HG02642 (cell line): ENCODE measurements around the gene SMIM33.
A peak's percentile ranks its signal among the peaks of the same experiment; 100 is the strongest.
"Not testable (repeated sequence)": the region's sequence is repeated elsewhere in the genome, so short reads cannot be mapped to it uniquely, and the experiment has no call there.

ENCODE experiments used
- ATAC-seq: cut with Tn5 transposase; IDR thresholded peaks from one replicate; pipeline ENCODE4 v1.9.1; 2021; ENCODE audit warnings: mild to moderate bottlenecking; ENCODE audit not compliant: unreplicated experiment, poor library complexity

Gene SMIM33

DNA sequence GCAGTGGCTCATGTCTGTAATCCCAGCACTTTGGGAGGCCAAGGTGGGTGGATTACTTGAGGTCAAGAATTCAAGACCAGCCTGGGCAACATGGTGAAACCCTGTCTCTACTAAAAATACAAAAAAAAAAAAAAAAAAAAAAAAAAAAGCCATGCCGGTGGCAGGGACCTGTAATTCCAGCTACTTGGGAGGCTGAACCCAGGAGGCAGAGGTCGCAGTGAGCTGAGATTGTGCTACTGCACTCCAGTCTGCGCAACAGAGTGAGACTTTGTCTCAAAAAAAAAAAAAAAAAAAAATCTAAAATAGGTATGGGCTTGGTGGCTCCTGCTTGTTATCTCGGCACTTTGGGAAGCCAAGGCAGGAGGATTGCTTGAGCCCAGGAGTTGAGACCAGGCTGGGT, 8.9 kb downstream of the SMIM33 start:
- not testable (repeated sequence) for ATAC-seq

- ATAC-seq: no peak
Measured at GRCh38 chr5:139481122-139481533, 10.3 kb downstream of the SMIM33 start.

GRCh38 chr5:139481580-139482049, 10.8 kb downstream of the SMIM33 start:
- ATAC-seq: peak; percentile 29

DNA sequence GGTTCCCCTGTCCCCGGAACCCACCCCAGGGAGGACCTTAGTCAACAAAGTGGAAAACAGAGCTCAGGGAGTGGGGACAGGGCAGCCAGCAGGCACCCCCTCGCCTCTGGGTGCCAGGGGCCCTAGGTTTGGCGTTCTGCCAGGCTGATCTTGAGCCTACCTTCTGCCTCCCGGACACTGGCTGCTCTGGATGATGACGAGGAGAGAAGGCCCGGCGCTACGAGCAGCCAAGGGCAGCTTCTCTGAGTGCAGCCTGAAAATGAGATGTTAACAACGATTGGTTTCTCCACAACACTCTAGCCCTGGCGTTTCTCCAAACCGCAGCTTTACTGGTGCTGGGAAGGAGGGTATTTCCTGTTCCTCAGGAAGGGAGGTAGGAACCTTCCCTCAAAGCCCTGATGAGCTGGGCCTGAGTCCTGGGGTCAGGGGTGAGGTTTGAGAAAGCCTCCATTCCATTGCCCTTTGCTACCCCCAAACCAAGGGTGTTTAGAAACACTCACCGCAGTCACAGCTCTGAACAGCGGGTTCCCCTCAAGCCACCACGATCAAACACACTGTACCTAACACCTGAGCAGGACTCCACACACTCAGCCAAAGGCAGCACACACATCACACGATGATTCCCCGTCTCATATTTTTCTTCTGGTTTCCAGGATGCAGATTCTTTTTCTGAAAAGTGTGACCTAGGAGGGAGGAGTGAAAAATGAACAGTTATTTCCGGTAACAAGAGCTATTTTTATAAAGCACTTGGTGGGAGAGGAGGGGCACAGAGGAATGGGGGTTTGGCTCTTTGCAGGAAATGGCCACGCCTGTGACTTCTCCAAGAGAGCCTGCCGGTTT, 11.5 kb downstream of the SMIM33 start, which contains the start of gene STING1:
STING1 (minus strand) TSS at position 709 of the 840 bp plus-strand sequence. CDS start 1,054 bp downstream, outside the sequence.
- ATAC-seq: peak; percentile 59

DNA sequence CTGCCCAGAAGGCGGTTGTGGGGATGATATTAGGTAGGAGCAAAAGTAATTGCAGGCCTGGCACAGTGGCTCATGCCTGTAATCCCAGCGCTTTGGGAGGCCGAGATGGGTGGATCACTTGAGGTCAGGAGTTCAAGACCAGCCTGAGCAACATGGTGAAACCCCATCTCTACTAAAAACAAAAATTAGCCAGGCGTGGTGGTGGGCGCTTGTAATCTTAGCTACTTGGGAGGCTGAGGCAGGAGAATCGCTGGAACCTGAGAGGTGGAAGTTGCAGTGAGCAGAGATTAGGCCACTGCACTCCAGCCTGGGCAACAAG, 12.0 kb downstream of the SMIM33 start:
- ATAC-seq: not testable (repeated sequence)

GRCh38 chr5:139486201-139486600, 15.4 kb downstream of the SMIM33 start:
- no peak for ATAC-seq

- no peak for ATAC-seq
Measured at GRCh38 chr5:139488260-139488659, 17.5 kb downstream of the SMIM33 start.

DNA sequence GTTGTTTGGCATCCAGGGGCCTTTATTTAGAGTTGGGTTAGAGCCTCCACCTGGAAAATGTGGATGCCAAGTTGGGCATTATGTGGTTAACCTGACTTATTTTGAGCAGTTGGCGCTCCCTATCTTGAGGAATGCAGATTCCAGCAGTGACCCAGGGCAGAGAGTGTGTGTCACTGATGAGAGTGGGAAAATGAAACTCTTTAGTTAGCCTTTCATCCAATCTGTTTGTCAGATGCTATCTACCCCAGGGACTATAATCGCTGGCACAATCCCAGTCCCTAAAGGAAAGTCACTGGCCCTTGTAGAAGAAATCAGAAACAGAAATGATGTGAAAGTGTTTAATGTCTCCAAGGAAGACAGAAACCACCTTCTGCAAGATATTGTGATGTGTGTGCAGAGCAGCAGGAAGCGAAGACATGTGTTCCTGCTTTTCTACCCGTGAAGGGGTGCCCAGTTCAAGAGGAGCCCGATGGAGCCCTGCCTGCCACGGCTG, 21.9 kb downstream of the SMIM33 start:
- no peak for ATAC-seq

DNA sequence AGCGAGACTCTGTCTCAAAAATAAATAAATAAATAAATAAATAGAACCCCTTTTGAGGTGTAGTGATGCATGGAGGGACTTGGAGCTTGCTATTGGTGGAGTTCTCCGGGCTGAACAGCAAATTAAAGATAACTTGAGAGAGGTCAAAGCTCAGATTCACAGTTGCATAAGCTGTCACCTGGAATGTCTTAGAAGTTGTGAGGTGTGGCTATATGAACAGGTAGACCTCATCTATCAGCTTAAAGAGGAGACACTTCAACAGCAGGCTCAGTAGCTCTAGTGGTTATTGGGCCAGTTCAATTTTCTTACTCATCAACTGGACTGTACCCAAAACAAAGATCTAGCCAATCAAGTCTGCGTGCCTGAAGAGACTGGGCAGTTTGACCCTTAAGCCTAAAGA, 23.5 kb downstream of the SMIM33 start:
- ATAC-seq: no peak

DNA sequence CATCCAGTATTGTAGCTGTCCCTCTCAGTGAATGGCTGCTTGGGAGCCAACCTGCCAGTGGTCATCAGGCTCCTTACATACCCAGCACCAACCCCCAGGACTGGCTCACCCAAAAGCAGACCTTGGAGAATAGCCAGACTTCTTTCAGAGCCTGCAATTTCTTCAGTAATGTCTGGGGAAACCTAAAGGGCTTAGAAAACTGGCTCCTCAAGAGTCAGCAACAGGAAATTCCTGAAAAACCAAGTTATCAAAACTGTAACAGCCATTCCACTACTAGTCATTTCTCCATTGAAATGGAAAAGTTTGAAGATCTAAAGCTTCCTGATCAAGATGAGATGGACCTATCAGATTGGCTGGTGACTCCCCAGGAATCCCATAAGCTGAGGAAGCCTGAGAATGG, 24.0 kb downstream of the SMIM33 start:
- no peak for ATAC-seq

- no peak for ATAC-seq
Measured at GRCh38 chr5:139495638-139496435, 25.0 kb downstream of the SMIM33 start.

GRCh38 chr5:139501381-139501780, 30.6 kb downstream of the SMIM33 start:
- no peak for ATAC-seq

GRCh38 chr5:139503036-139503817, 32.4 kb downstream of the SMIM33 start:
- ATAC-seq: not testable (repeated sequence)

DNA sequence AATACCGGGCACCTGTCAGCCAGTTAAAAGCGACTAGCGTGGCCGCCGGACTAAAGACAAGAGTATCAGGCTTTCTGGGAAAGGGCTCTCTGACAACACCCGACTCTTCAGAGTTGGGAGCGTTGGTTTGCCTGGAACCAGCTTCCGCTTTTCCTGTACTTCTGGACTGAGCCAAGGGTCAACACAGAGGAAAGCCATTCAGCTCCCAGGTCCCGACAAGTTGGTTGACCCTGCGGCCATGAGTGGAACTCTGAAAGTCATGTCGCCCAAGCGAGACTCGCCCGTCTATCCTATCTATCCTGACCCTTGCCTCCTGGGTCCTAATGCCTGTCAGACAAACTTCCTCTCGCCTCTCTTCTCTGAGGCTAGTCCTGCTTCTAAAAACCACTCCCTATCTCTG, 33.1 kb downstream of the SMIM33 start:
- not testable (repeated sequence) for ATAC-seq

DNA sequence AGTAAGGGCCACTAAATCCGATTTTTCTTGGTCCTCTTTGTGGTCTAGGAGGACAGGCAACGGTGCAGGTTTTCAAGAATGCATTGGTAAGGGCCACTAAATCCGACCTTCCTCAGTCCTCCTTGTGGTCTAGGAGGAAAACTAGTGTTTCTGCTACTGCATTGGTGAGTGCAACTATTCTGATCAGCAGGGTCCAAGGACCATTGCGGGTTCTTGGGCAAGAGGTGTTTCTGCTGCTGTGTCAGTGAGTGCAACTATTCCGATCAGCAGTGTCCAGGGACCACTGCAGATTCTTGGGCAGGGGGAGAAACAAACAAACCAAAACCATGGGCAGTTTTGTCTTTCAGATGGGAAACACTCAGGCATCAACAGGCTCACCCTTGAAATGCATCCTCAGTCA, 33.9 kb downstream of the SMIM33 start:
- ATAC-seq: not testable (repeated sequence)

DNA sequence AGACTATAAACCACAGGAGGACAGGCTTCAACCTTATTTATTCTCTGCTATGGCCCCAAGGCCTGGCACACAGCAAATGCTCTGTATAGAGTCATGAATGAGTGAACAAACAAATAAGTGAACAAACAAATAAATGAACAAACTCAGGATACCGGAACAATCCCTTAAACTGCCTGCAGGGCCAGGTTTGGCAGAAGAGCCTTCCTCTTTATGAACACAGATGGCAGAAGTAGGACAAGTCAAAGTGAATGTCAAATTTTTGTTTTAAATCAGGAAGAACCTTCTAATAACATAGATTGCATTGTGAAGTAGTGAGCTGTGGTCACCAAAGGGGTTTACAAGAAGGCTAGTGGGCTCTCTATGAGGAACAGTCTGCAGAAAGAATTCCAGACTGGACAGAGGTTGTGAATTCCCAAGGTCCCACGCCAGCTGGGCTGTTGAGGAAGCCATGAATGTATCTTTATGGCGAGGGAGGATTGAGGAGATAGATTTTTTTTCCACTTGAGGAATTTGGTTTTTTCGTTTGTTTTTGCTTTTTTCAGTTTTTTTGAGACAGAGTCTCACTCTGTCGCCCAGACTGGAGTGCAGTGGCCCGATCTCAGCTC, 42.1 kb downstream of the SMIM33 start:
- ATAC-seq: no peak

DNA sequence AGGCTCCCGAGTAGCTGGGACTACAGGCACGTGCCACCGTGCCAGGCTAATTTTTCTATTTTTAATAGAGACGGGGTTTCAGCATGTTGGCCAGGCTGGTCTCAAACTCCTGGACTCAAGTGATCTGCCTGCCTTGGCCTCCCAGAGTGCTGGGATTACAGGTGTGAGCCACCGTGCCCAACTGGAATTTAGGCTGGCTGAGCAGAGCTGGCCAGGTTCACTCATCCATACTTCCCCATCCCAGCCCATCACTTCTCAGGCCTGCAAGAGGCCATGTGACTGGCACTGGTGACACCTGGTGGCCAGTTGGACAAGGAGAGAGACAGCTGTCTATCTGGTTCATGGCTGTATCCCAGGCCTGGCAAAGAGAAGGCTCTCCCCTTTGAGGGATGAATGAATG, 42.6 kb downstream of the SMIM33 start:
- ATAC-seq: peak; percentile 45

GRCh38 chr5:139513852-139514485, 43.2 kb downstream of the SMIM33 start:
- peak; percentile 4 for ATAC-seq

GRCh38 chr5:139514486-139514856, 43.7 kb downstream of the SMIM33 start:
- no peak for ATAC-seq
